Left colon (tissue), 2 donors: ENCODE results near the gene HOXB1. TPM values are rescaled to one million over a fixed set of nuclear protein-coding genes. Genes with fewer than 3 reads are reported as not detected.
"Not testable (repeated sequence)": the region's sequence is repeated elsewhere in the genome, so short reads cannot be mapped to it uniquely, and the experiment has no call there.

Experiments used
- ATAC-seq: fragments of 200-7000 bp; cut with Tn5 transposase; one replicate; pipeline ENCODE4 v1.9.1; 2020; ENCODE audit warnings: mild to moderate bottlenecking, moderate library complexity
- DNase-seq, 2 donors: peaks; one replicate each; pipeline ENCODE4 v3.0.0-alpha.2; 2020
- intact Hi-C, 2 donors: fragments of 100-400 bp; cut with DNase I in 1 of 2; cut with micrococcal nuclease in 1 of 2; formaldehyde crosslinking; loops; one replicate each; pipeline versions ENCODE4 v1.11.2 to v1.14.0; 2022; cut with DNase I, micrococcal nuclease
- total RNA-seq, 2 donors: library from RNA; stranded (reverse); fragmentation: NEBNext Ultra II Directional; extraction: Animal tissue kit (Norgen Biotek cat#: 25700); gene quantifications; one replicate each; pipeline ENCODE4 v1.2.1, GENCODE V29; 2021
- donor health status: DM: no; HTN: no; CAD: no.
- donor health status: DM: yes; HTN: yes; CAD: no.

The HOXB1 gene
- total RNA-seq, 2 donors from 2014 or later = not detected

DNA sequence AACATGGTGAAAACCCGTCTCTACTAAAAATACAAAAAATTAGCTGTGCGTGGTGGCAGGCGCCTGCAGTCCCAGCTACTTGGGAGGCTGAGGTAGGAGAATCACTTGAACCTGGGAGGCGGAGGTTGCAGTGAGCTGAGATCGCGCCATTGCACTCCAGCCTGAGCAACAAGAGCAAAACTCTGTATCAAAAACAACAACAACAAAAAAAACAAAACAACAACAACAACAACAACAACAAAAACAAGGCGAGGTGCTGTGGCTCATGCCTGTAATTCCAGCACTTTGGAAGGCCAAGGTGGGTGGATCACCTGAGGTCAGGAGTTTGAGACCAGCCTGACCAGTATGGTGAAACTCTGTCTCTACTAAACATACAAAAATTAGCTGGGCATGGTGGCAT is 21.1 kb downstream of the HOXB1 start:
- intact Hi-C loops, ATAC-seq, DNase-seq: not testable (repeated sequence)

DNA sequence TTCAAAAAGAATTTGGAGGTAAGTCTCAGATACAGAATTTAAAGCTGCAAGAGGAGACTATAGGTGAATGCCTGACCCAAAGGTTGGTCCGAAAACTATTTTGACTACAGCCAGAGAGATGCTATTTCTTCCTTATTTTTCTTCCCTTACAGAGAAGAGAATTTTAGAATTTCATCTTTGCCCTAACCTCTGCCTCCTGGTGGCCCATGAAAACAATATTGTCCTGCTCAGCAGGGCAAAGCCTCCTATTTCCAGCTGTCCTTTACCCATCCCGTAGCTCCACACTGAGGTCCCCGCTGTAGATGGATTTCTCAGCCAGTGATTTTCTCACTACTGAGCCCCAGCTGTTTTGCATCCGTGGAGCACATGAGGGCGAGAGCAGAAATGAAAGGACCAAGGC is 24.6 kb downstream of the HOXB1 start:
- ATAC-seq (no peak), DNase-seq (no peak)
- intact Hi-C loops = no loop called here

DNA sequence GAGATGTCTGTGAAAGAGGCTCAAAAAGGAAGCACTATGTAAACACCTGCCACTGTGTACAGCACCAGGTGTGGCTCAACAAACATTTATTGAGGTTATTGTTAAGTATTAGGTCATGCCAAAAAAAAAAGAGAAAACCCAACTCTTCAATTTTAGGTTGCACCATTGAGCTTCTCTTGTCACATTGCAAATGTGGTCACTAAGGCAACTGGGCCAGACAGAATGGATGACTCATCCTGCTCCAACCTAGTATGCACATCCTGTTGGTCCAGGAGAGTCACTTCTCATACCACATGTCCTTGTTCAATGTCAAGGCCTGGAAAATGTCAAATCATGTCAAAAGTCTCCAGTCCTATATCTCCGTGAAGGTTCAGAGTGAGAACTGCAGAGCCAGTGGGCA is 25.0 kb downstream of the HOXB1 start:
- ATAC-seq = peak; percentile 77
- intact Hi-C loops = no loop called here
- DNase-seq = no peak

DNA sequence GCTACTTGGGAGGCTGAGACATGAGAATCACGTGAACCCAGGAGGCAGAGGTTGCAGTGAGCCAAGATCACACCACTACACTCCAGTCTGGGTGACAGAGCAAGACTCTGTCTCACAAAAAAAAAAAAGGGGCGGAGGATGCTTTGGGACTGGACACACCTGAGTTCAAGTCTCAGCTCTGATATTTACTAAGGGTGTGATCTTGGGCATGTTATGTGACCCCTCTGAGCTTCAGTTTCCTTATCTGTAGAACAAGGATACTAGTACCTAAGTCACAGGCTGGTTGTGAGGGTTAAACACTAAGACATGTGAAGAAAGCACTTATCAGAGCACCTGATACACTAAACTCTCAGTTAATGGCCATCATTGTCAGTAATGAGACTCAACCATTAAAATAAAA is 25.9 kb downstream of the HOXB1 start:
- DNase-seq = no peak
- intact Hi-C loops = no loop called here
- ATAC-seq = peak; percentile 60

DNA sequence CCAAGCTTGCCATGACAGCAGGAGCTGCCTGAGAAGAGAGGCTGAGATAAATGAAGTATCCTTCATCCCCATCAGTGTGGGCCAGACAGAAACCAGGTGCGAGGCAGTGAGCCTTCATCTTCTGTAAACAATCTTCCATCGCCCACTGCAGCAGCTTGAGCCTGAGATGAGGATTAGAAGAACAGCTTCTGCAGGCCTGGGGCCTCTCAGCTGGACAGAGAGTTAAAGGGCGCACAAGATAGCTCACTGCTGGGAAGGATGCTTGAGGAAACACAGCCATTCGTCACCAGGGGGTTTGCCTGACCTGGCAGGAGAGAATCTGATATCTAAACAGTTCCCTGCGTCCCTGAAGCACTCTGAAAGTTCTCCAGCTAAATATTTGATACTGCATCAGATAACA is 27.1 kb downstream of the HOXB1 start:
- ATAC-seq (no peak), DNase-seq (no peak)
- intact Hi-C loops = no loop called here

DNA sequence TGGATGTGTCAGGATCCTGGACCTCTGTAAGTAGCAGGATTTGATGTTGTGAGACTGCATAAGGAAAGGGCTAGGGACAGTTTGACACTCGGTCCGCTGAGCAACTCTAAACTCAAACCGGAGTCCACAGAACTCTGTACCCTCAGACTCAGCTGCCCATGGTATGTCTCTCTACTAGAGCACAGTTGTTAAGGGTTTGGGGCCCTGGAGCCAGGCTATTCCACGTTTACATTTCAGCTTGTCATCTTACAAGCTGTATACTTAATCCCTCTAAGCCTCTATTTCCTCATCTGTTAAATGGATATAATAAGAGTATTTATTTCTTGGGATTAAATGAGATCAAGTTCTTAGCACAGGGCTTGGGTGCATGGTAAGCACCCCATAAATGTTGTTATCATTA is 27.9 kb downstream of the HOXB1 start:
- ATAC-seq = no peak
- intact Hi-C loops = no loop called here
- DNase-seq = no peak

DNA sequence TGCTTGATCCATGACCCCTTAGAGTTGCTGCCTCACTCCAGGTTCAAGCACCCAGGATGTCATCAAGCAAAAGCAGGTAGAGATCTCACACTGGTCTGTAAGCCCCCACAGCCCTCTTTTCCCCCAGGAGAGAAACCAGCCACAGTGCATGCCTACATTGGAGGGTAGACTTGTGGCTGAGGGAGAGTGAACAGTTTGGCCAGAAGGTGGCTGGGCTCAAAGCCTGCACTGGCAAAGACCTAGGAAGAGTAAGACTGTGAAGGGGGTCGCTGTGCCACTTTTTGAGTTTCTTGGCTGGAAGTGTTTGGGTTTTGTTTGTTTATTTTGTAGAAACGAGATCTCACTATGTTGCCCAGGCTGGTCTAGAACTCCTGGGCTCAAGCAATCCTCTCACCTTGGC is 28.5 kb downstream of the HOXB1 start:
- ATAC-seq = no peak

DNA sequence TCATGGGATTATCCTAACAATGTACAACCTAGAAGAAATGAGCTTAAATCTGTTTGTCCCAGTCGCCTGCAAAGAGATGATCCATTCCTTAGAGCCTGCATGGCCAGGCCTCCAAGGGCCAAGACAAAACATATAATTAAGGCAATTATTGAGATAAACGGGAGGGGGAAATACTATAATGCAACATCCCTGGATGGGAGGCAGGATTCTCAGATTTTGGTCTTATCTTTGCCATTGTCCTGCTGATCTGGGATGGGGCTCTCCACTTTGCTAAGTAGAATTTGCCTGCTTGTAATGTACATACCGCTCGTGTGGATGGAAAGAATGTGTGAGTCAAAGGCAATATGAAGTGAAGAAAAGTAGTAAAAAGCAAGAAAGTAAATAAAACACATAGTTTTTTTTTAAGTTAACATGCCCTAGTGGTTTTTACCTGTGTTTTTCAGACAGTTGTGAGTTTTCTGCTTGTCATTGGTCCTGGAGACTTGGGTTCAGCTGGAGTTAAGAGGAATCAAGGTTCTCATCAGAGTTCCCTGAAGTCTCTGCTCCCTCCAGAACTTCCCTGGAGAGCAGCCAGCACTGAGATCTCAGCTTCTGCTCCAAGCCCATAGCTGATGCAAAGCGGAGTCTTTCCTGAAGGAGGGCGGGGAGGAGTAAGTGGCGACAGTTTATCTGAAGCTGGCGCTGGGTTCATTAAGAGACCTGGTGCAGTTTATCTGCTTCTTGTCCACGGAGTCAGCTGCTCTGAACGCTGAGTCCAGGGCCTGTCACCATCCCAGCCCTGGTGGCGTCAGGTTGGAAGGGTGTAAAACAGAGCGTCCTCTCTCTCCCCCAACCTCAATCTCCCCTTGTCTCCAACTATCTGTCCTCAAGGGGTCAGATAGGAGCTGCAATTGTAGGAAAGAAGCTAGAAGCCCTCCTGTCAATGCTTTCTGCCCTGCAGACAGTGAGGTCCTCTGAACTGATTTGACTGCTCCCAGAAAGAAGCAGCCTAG is 30.1 kb downstream of the HOXB1 start:
- intact Hi-C loops = no loop called here
- no peak for ATAC-seq
- peak; percentile 33 to 62 for DNase-seq

More for the DNA sequence above, 28.5 kb downstream of the HOXB1 start:
- intact Hi-C loops = no loop called here
- no peak for DNase-seq

DNA sequence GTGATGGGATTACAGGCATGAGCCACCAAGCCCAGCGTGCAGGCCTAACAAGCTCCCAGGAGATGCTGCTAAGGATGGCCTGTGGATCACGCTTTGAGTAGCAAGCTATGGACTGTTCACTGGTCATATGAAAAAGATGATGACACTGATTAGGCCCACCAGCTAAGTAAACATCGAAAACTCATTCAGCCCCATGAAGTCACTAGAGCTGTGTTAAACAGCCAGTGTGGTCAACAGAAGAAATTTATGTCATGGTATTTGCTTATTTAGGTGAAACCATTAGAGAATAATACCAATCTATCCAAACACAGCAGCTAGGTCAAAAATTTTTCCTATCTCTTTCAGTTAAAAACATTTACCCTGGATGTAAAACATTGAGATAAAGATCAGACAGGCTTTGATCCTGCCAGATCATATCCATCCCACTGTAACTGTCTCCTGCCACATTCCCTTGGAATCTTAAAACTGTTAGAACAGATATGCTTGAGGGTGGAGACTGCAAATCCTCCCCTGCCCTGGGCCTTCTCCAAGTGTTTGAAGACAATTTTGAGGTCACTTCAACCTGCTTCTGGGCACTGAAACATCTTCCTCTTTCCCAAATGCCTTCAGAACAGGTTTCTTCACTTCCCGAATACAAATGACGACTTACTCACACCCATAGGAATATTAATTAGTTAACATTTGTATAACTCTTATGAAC is 30.9 kb downstream of the HOXB1 start:
- intact Hi-C loops = no loop called here
- ATAC-seq = no peak

DNA sequence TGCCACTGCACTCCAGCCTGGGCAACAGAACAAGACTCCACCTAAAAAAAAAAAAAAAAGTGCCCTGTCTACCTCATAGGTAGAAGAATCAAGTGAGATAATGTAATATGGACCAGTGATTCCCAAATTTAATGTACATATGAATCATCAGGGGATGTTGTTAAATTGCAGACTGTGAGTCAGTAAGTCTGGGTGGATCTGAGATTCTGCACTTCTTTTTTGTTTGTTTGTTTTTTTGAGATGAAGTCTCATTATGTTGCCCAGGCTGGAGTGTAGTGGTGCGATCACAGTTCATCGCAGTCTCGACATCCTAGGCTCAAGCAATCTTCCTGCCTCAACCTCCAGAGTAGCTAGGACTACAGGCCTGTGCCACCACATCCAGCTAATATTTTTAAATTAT is 31.6 kb downstream of the HOXB1 start:
- intact Hi-C loops = no loop called here
- ATAC-seq (no peak), DNase-seq (no peak)

More for the DNA sequence above, 30.9 kb downstream of the HOXB1 start:
- no peak for DNase-seq

DNA sequence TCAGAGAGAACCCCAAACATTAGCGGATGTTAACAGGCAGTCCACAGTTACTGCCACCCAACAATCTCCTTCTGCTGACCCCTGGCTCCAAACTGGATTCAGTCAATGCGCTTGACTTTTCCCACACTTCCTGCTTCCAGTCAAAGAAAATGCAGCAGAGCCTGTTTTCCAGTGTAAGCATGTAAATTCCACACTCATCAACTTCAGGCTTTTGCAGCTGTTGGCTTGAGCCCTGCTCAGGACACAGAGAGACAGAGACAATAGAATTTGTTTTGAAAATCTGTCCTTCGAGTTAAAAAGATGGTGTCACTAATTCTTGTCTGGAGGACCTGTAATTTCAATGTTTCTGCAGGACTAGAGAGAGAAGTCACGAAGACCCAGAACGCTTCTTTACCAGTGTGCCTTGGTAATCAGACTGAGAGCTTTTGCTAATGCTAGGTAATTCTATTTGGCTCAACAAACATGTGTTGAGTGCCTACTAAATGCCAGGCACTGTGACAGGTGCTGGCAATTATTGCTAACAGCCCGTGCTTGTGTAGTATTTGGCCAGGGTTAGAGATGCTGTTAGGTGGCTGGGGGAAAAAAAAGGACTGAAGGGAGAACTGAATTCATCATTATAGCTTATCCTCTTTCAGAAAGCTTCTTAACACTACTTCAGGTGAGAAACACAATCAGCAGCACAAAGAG is 32.5 kb downstream of the HOXB1 start:
- intact Hi-C loops = no loop called here
- ATAC-seq (peak; percentile 21), DNase-seq (no peak)

DNA sequence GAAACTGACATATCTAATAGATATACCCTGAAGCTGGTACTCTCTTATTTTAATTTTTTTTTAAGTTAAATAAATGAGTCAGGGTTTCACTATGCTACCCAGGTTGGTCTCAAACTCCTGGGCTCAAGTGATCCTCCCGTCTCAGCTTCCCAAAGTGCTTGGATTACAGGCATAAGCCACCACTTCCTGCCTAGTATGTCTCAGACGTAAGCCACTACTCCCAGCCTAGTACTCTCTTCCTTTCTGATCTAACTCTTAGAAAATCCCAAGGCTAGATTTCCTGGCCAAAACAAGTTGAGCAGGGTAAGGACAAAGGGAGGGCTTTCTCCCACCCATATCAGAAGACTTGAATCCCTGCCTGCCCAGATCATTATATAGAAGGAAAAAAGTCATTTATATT is 33.7 kb downstream of the HOXB1 start:
- ATAC-seq (no peak), DNase-seq (no peak)
- intact Hi-C loops = no loop called here

DNA sequence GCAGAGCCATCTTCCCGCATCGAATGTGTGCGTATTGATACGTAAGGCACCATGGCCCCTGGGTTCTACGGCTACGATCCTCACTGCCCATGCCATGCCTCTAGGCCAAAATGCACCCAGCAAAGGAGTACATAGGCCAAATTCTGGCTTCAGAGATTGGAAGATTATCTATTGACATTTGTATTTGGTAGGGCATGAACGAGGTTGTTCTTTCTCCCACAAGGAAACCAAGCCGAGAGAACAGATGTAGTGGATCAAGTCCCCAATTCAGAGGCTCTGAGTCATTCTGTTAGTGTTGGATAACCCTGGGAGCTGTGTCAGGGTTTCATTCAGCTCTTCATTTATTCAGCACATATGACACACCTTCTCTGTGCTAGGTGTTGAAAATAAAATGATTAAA is 36.5 kb downstream of the HOXB1 start:
- DNase-seq (no peak), ATAC-seq (no peak)
- intact Hi-C loops = loop anchor here in 1 of 2 donors (5.0 kb wide), 1 partner anchor 83 kb away; the partner anchor contains the start of gene HOXB4

DNA sequence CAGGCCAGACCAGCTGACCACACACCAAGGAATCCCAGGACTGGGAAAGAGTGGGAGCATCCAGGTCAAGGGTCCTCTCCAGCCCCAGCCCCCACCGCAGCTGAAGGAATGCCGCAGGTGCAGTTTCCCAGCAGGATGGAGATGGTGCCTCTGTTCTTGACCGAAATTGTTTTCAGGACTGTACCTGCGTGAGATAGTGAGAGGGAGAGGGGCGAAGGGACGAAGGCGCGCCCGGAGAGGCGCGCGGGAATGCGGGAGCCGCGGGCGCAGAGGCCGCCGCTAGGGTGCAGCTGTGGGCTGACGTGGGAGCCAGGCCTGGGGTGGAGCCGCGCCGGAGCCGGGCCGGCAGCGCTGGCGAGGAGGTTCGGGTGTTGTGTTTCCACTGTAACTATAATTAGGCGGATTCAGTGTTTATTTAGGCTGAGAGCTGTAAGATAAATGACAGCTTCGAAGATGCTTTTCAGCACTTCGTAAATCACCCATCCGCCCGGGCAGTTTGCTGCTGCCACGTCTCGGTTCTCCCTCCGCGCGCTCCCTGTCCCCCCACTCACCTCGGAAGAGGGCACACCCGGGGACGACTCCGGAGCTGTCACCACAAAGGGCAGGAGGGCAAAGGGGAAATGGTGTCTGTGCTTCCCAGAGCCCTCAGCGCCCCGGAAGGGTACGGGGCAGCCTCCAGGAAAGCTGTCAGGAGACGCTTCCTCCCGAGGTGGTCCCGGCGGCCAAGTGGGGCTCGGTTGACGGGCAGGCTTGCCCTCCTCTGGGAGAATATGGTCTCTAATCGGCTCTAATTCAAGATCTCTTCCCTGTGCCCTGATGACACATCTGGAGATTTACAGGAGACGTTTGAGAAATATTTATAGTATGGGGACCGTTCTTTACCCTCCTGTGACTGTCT is 38.2 kb downstream of the HOXB1 start:
- intact Hi-C loops = loop anchor here in 1 of 2 donors (5.0 kb wide), 1 partner anchor 85 kb away; the partner anchor contains the start of gene HOXB4
- DNase-seq (peak; percentile 62 to 82), ATAC-seq (peak; percentile 98)

DNA sequence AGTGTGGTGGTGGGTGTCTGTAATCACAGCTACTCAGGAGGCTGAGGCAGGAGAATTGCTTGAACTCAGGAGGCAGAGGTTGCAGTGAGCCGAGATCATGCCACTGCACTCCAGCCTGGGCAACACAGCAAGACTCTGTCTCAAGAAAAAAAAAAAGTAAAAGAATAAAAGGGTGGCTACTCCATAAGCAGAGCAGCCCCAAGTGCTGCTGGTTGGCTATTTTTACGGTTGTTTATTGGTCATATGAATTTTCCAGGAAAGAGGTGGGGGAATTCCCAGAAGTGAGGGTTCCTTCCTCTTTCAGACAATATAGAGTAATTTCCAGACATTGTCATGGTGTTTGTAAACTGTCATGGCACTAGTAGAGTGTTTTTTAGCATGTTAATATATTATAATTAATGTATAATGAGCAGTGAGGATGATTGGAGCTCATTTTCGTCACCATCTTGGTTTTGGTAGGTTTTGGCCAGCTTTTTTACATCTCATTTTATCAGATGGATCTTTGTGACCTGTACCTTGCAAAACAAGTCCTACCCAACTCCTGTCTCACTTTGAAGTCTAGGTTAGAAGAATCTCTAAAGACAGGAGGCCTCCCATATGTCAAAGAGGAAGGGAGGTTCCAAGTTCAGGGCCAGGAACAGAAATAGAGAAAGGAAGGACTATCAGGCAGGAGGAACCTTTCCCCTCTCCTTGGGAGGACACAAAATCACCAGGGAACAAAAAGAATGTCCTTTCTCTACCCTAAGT is 39.1 kb downstream of the HOXB1 start:
- intact Hi-C loops = loop anchor here in 1 of 2 donors (5.0 kb wide), 1 partner anchor 86 kb away; the partner anchor contains the start of gene HOXB4
- no peak for DNase-seq

DNA sequence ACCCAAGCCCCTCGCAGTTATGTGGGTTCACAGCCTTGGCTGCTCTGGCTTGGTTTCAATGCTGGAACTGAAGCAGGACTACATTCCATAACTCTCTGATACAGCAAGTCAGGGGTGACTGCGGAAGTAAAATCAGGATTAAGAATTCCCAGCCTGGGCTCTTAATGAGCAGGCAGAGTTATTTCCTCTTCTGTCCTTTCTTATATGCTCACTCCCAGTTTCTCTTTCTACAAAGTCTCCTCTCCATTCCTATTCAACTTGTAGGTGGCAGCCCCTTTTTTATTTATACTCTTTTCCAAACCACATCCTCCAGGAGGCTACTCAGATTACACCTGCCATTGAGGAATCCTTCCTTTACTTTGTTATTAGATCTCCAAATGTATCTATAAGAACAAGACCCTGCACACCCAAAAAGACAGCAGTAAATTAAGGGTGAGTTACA is 40.3 kb downstream of the HOXB1 start:
- ATAC-seq = peak; percentile 22
- intact Hi-C loops = loop anchor here in 1 of 2 donors (5.0 kb wide), 1 partner anchor 87 kb away; the partner anchor contains the start of gene HOXB4

More for the DNA sequence above, 39.1 kb downstream of the HOXB1 start:
- ATAC-seq = no peak

DNA sequence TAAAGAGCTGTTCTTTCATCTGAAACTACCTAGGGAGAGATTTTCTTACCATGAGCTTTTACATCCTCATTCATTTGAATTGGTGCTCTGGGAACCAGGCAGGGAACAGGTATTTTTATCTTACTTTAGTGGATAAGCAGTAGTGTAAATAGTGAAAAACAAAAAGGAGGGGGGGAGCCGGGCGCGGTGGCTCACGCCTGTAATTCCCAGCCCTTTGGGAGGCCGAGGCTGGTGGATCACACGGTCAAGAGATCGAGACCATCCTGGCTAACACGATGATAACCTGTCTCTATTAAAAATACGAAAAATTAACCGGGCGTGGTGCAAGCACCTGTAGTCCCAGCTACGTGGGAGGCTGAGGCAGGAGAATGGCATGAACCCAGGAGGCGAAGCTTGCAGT is 41.0 kb downstream of the HOXB1 start:
- ATAC-seq = no peak

More for the DNA sequence above, 40.3 kb downstream of the HOXB1 start:
- DNase-seq = no peak

More for the DNA sequence above, 41.0 kb downstream of the HOXB1 start:
- intact Hi-C loops = loop anchor here in 1 of 2 donors (5.0 kb wide), 1 partner anchor 88 kb away; the partner anchor contains the start of gene HOXB4
- no peak for DNase-seq
